ENCODE measurements around the gene HIPK4. TPM values are rescaled to one million over a fixed set of nuclear protein-coding genes. Genes with fewer than 3 reads are reported as not detected.

HIPK4 gene
- total RNA-seq, 1 donor from 2014 or later: not detected

DNA sequence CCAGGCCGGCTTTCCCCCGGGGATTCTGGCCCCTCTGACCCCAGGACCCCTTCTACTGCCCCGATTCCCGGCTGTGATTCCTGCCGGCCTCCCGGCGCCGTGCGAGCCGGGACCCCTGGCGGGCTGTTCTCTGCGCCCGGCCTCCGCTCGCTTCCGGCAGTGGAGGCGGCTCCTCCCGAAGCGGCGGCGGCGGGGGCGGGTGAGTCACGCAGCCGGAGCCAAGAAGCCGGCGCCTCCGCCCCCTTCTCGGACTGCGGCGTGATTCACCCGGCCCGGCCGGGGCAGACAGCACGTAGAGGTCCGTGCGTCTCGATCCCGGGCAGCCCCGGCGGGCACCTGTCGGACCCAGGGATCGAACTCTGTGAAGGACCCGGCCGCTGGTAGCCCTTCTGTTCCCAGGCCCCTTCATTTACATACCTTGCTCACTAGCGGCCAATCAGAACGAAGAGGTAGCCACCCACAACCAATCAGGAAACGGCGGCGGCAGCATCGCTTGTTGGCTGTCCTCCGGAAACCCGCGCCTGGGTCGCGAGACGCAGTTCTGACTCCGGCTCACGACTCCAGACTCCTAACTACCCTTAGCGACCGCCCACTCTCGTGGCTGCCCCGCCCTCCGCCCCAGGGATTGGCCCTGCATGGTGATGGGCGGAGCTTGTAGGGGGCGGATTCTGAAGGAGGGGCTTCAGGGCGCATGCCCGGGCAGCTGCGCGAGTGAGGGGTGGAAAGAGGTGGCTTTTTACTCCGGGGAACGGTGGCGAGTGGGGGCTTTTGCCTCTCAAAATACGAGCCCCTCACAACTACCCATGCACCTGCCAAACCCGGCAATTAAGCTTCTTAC lies 35.7 kb upstream of the HIPK4 start, which contains the start of gene SERTAD1:
Gene SERTAD1 (minus strand): TSS at position 543 of the 838 bp plus-strand sequence. CDS start 2,446 bp downstream, outside the sequence.
- peak within 1 kb of the TSS; percentile 91 for H3K4me3 Mint-ChIP-seq (ENCODE audit: low read depth)
- H3K36me3 Mint-ChIP-seq (ENCODE audit: insufficient read depth): no peaks in the 10 kb centered on the region
- peaks cover 12% of the 10 kb centered on the region for H3K4me1 Mint-ChIP-seq (ENCODE audit: low read depth)
- H3K27ac Mint-ChIP-seq: peak within 1 kb of the TSS; percentile 96
- no peaks in the 10 kb centered on the region for H3K27me3 Mint-ChIP-seq
- peak; percentile 100 for DNase-seq (ENCODE audit: low spot score, unreplicated experiment)
- TF ChIP-seq, protein P1, sequence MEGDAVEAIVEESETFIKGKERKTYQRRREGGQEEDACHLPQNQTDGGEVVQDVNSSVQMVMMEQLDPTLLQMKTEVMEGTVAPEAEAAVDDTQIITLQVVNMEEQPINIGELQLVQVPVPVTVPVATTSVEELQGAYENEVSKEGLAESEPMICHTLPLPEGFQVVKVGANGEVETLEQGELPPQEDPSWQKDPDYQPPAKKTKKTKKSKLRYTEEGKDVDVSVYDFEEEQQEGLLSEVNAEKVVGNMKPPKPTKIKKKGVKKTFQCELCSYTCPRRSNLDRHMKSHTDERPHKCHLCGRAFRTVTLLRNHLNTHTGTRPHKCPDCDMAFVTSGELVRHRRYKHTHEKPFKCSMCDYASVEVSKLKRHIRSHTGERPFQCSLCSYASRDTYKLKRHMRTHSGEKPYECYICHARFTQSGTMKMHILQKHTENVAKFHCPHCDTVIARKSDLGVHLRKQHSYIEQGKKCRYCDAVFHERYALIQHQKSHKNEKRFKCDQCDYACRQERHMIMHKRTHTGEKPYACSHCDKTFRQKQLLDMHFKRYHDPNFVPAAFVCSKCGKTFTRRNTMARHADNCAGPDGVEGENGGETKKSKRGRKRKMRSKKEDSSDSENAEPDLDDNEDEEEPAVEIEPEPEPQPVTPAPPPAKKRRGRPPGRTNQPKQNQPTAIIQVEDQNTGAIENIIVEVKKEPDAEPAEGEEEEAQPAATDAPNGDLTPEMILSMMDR (IDR thresholded peaks at IDR 0.05; ENCODE audit: unreplicated experiment): no peak
- H3K9me3 Mint-ChIP-seq (ENCODE audit: low read depth): no peaks in the 10 kb centered on the region

DNA sequence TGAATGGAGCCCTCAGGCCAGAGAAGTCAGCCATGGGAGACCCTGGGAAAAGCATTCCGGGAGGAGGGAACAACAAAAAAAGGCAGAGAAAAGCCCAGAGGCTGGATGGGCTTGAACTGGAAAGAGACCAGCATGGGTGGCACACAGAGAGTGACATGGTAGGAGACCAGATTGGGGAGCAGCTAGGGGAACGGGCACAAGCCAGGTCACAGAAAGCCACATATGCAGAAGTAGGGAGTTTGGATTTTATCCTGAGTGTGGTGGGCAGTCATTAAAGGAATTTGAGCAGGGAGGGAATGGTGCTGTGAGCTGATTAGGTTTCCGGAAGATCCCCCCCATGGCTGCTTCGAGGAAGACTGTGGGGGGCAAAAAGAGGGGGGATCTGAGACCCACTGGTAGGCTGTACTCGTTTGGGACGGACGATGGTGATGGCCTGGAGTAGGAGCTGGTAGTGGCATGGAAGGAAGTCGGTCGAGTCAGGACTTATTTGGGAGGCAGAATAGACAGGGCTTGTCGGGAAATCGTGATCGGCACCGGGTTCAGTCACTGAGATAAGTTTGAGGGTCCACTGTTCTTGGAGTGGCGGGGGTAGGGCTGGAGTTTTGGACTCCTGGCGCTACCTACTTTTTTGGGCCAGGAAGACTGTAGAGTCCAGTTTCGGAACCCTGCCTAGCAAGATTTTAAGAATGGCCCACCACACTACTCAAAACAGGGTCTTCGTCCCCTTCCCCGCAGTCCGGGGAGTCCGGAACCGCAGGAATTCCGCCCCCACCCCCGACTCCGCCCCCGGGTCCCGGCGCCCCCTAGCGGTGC lies 34.9 kb upstream of the HIPK4 start:
- DNase-seq (ENCODE audit: low spot score, unreplicated experiment): no peak
- Mint-ChIP-seq H3K27ac (peak overlapping the region; percentile 95), H3K4me3 (ENCODE audit: low read depth) (peak overlapping the region; percentile 91), H3K4me1 (ENCODE audit: low read depth) (peaks cover 12% of the 10 kb centered on the region), H3K36me3 (ENCODE audit: insufficient read depth) (no peaks in the 10 kb centered on the region), H3K9me3 (ENCODE audit: low read depth) (no peaks in the 10 kb centered on the region), H3K27me3 (no peaks in the 10 kb centered on the region)
- TF ChIP-seq, protein P1 (IDR thresholded peaks at IDR 0.05; ENCODE audit: unreplicated experiment): peak; percentile 91

DNA sequence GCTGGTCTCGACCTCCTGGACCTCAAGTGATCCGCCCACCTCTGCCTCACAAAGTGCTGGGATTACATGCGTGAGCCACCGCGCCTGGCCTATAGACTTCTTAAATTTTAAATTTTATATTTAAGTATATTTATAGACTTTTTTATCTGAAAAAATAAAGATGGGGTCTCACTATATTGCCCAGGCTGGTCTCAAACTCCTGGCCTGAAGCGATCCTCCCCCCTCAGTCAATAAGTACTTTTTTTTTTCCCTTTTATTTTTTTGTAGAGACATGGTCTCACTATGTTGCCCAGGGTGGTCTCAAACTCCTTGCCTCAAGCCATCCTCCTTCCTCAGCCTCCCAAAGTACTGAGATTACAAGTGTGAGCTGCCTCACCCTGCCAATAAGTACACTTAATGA lies 34.0 kb upstream of the HIPK4 start:
- TF ChIP-seq, protein P1 (IDR thresholded peaks at IDR 0.05; ENCODE audit: unreplicated experiment): no peak
- Mint-ChIP-seq H3K36me3 (ENCODE audit: insufficient read depth) (no peaks in the 10 kb centered on the region), H3K27ac (peak overlapping the region; percentile 81), H3K9me3 (ENCODE audit: low read depth) (no peaks in the 10 kb centered on the region), H3K4me3 (ENCODE audit: low read depth) (no peak overlapping the region), H3K4me1 (ENCODE audit: low read depth) (peaks cover 12% of the 10 kb centered on the region), H3K27me3 (no peaks in the 10 kb centered on the region)
- no peak for DNase-seq (ENCODE audit: low spot score, unreplicated experiment)

DNA sequence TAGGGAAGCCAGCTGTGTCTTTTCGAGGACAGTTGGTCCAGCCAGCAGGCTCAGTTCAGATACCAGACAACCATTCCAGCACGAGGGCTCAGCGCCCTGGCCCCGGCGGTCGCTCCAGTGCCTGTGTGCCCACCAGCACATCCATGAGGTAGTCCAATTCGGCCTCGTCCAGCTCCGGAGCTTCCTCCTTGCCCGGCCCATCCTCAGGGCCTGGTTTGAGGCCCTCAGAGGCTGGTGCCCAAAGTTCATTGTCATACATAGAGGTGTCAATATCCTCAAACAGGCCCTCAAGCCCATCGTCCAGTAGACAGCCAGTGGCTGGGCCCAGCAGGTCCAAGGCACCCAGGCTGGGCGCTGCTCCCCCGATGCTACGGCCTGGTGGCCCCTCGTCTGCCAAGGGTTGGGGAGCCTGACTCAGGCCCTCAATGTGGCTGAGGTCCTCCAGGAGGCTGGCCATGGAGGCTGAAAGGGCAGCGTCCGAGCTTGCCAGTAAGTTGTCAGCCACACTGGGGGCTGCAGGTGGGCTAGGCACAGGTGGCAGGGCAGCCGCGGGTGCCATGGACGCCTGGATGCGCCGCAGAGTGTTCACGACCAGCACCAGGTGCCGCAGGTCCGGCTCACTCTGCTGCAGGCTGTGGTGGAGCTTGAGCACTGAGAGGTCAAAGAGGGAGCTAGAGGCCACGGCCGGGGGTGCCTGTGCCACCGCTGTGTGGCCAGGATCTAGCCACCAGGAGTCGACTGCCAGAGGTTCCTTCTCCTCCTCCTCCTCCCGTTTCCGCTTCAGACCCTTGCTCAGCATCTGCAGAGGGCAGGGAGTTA lies 33.0 kb upstream of the HIPK4 start:
- Mint-ChIP-seq H3K4me1 (ENCODE audit: low read depth) (peaks cover 12% of the 10 kb centered on the region), H3K36me3 (ENCODE audit: insufficient read depth) (no peaks in the 10 kb centered on the region), H3K27ac (peak overlapping the region; percentile 77), H3K27me3 (peaks cover 2% of the 10 kb centered on the region), H3K9me3 (ENCODE audit: low read depth) (no peaks in the 10 kb centered on the region), H3K4me3 (ENCODE audit: low read depth) (no peak overlapping the region)
- TF ChIP-seq, protein P1 (IDR thresholded peaks at IDR 0.05; ENCODE audit: unreplicated experiment): no peak
- DNase-seq (ENCODE audit: low spot score, unreplicated experiment): no peak
